IMR-90 (cell line): ENCODE data around the gene SS18L1. TPM values are rescaled to one million over a fixed set of nuclear protein-coding genes. Genes with fewer than 3 reads are reported as not detected.

Experiments used
- ATAC-seq: fragments of 200-7000 bp; cut with Tn5 transposase; 2 replicates; pipeline ENCODE4 v1.9.1; 2020; ENCODE audit warnings: low read depth, mild to moderate bottlenecking, moderate library complexity
- BruUV-seq: library from RNA; stranded (reverse); fragments of 400-500 nt; replicated peaks from 2 replicates; lab custom pipeline; 2021; lab: Mats Ljungman, UMichigan
- CTCF ChIA-PET: fragments of 300-600 bp; formaldehyde crosslinking; extraction: SDS; loops from one replicate; lab custom pipeline; 2021; ENCODE audit warnings: antibody characterized with exemption; lab: Yijun Ruan, JAX
- POLR2A ChIA-PET: fragments of 300-600 bp; sonication (Branson Sonifier 250); formaldehyde crosslinking; loops from one replicate; lab custom pipeline; 2022; ENCODE audit warnings: antibody characterized with exemption; ENCODE audit not compliant: unreplicated experiment; lab: Charles Lee
- DNase-seq: peaks from one replicate; pipeline ENCODE4 v3.0.0; 2013
- H2AFZ ChIP-seq: replicated peaks from 2 replicates; pipeline ENCODE3; 2013; ENCODE audit warnings: low read length, mild to moderate bottlenecking; ENCODE audit not compliant: poor library complexity
- H2AK5ac ChIP-seq: 2 replicates; pipeline ENCODE4 v1.6.1; 2013; ENCODE audit warnings: low read depth, low read length, inconsistent platforms
- H2AK9ac ChIP-seq: replicated peaks from 2 replicates; pipeline ENCODE3; 2013; ENCODE audit warnings: mild to moderate bottlenecking, low read depth, low read length, moderate library complexity; ENCODE audit not compliant: poor library complexity
- H2BK120ac ChIP-seq: 2 replicates; pipeline ENCODE4 v1.6.1; 2013; ENCODE audit warnings: low read depth, low read length, inconsistent platforms
- H2BK15ac ChIP-seq: 3 replicates; pipeline ENCODE4 v1.6.1; 2013; ENCODE audit warnings: low read depth, low read length, inconsistent platforms
- H2BK20ac ChIP-seq: 2 replicates; pipeline ENCODE4 v1.6.1; 2013; ENCODE audit warnings: low read depth, mild to moderate bottlenecking, inconsistent platforms, low read length, moderate library complexity
- H2BK5ac ChIP-seq: 2 replicates; pipeline ENCODE4 v1.6.1; 2013; ENCODE audit warnings: mild to moderate bottlenecking, low read depth, low read length, inconsistent platforms; ENCODE audit not compliant: poor library complexity, severe bottlenecking
- H3K14ac ChIP-seq: replicated peaks from 2 replicates; pipeline ENCODE4 v1.6.1; 2013; ENCODE audit warnings: low read depth, low read length, inconsistent platforms
- H3K18ac ChIP-seq: 2 replicates; pipeline ENCODE4 v1.6.1; 2013; ENCODE audit warnings: low read depth, low read length, control low read depth
- H3K23ac ChIP-seq: 2 replicates; pipeline ENCODE4 v1.6.1; 2013; ENCODE audit warnings: low read depth, low read length, inconsistent platforms
- H3K27ac ChIP-seq: 2 replicates; pipeline ENCODE4 v1.5.1; 2013; ENCODE audit warnings: mild to moderate bottlenecking, control low read depth, low read length; ENCODE audit not compliant: insufficient read depth
- H3K27me3 ChIP-seq: 2 replicates; pipeline ENCODE4 v1.6.1; 2013; ENCODE audit warnings: low read length; ENCODE audit not compliant: control insufficient read depth, insufficient read depth
- H3K36me3 ChIP-seq: 2 replicates; pipeline ENCODE4 v1.6.1; 2013; ENCODE audit warnings: low read length, mixed read lengths; ENCODE audit not compliant: control insufficient read depth, insufficient read depth
- H3K4ac ChIP-seq: 2 replicates; pipeline ENCODE4 v1.6.1; 2013; ENCODE audit warnings: low read depth, low read length, inconsistent platforms
- H3K4me1 ChIP-seq: 2 replicates; pipeline ENCODE4 v1.6.1; 2013; ENCODE audit warnings: low read length, mixed read lengths; ENCODE audit not compliant: control insufficient read depth, insufficient read depth
- H3K4me2 ChIP-seq: 2 replicates; pipeline ENCODE4 v1.6.1; 2013; ENCODE audit warnings: low read depth, mild to moderate bottlenecking, control low read depth, low read length, moderate library complexity
- H3K4me3 ChIP-seq: 2 replicates; pipeline ENCODE4 v1.5.1; 2013; ENCODE audit warnings: low read depth, mild to moderate bottlenecking, control low read depth, low read length, moderate library complexity; ENCODE audit not compliant: insufficient read depth
- H3K56ac ChIP-seq: 2 replicates; pipeline ENCODE4 v1.6.1; 2013; ENCODE audit warnings: low read length, inconsistent platforms; ENCODE audit not compliant: insufficient read depth; ENCODE audit errors: extremely low read depth
- H3K79me1 ChIP-seq, 2 experiments: 2 replicates each; pipeline ENCODE4 v1.6.1; 2013; ENCODE audit warnings: low read length in 2 of 2, inconsistent platforms in 1 of 2, low read depth in 1 of 2
- H3K9ac ChIP-seq: 2 replicates; pipeline ENCODE4 v1.6.1; 2013; ENCODE audit warnings: low read depth, low read length, control low read depth
- H3K9me1 ChIP-seq: 2 replicates; pipeline ENCODE4 v1.6.1; 2013; ENCODE audit warnings: low read length, inconsistent platforms; ENCODE audit not compliant: insufficient read depth
- H3K9me3 ChIP-seq: 2 replicates; pipeline ENCODE4 v1.6.1; 2013; ENCODE audit warnings: low read length; ENCODE audit not compliant: control insufficient read depth, insufficient read depth
- H4K20me1 ChIP-seq: 2 replicates; pipeline ENCODE4 v1.6.1; 2013; ENCODE audit warnings: low read length, inconsistent platforms; ENCODE audit not compliant: insufficient read depth
- H4K5ac ChIP-seq: 2 replicates; pipeline ENCODE4 v1.6.1; 2013; ENCODE audit warnings: mild to moderate bottlenecking, low read depth, low read length, control low read depth
- H4K8ac ChIP-seq, 2 experiments: 2 replicates each; pipeline ENCODE4 v1.6.1; 2013; ENCODE audit warnings: low read depth in 2 of 2, low read length in 2 of 2, control low read depth in 1 of 2, inconsistent platforms in 1 of 2
- H4K91ac ChIP-seq: 2 replicates; pipeline ENCODE4 v1.6.1; 2013; ENCODE audit warnings: low read depth, low read length, inconsistent platforms; ENCODE audit not compliant: insufficient read depth
- CHD1 ChIP-seq: IDR thresholded peaks from 2 replicates; pipeline ENCODE4 v1.6.1; 2012; ENCODE audit warnings: low read depth, low read length, improper control_type of control experiment
- POLR2A ChIP-seq: IDR thresholded peaks from 2 replicates; pipeline ENCODE4 v1.6.1; 2012; ENCODE audit warnings: mild to moderate bottlenecking, low read depth, low read length
- RAD21 ChIP-seq: IDR thresholded peaks from 2 replicates; pipeline ENCODE4 v1.6.1; 2012; ENCODE audit warnings: low read length, improper control_type of control experiment
- RFX5 ChIP-seq: IDR thresholded peaks from 2 replicates; pipeline ENCODE4 v1.8.0; 2012; ENCODE audit warnings: low read depth, mild to moderate bottlenecking, low read length, moderate library complexity
- WGBS, 2 experiments: methylation state at CpG; one replicate each; pipeline versions ENCODE4 v1.1.5 to v1.1.7; 2013; ENCODE audit warnings: missing lambda C conversion rate in 2 of 2; ENCODE audit not compliant: insufficient read length in 1 of 2; ENCODE audit errors: extremely low coverage in 2 of 2; 5-methylcytosine and 5-hydroxymethylcytosine counted together
- dilution Hi-C: fragments of 300-500 bp; cut with HindIII; formaldehyde crosslinking; loops from one replicate; pipeline ENCODE4 v1.14.3; 2018; ENCODE audit warnings: low sequenced_read_pairs; ENCODE audit not compliant: unreplicated experiment
- in situ Hi-C: fragments of 300-500 bp; cut with MboI; formaldehyde crosslinking; loops from 3 replicates; pipeline ENCODE4 v1.14.3; 2019; ENCODE audit warnings: low sequenced_read_pairs, inconsistent platforms, mixed read lengths
- intact Hi-C: fragments of 100-400 bp; cut with micrococcal nuclease; formaldehyde crosslinking; loops from 2 replicates; pipeline ENCODE4 v1.10.0; 2022
- polyA plus RNA-seq, 3 experiments: library from polyadenylated mRNA; depleted of rRNA; stranded (reverse); fragments of >200 nt; gene quantifications; 2 replicates each; pipeline ENCODE4 v1.2.3, GENCODE V29; 2012; ENCODE audit warnings: low replicate concordance in 1 of 3
- total RNA-seq: library from RNA; depleted of rRNA; stranded (reverse); fragments of >200 nt; gene quantifications from 2 replicates; pipeline ENCODE4 v1.2.3, GENCODE V29; 2012

The SS18L1 gene
- total and polyA plus RNA-seq, 2 of the 4 experiments (the other 2 are of a cell fraction) = 8.1 to 12.2 TPM

- 18% methylated on average over 4 of the region's 21 CpGs; no CpG with 5 or more reads in 1 of the 2 experiments for WGBS, 2 experiments
- H2AK5ac ChIP-seq = no peak overlapping the region
- H3K36me3 ChIP-seq = no peaks in the 10 kb centered on the region
- no peaks in the 10 kb centered on the region for H3K4me1 ChIP-seq
- no peak overlapping the region for H3K18ac ChIP-seq
- H4K20me1 ChIP-seq = peaks cover 7% of the 10 kb centered on the region
- dilution Hi-C loops = no loop called here
- H4K8ac ChIP-seq = no peak overlapping the region
- POLR2A ChIA-PET = no interaction called here
- H4K5ac ChIP-seq = no peak overlapping the region
- no peak overlapping the region for H2BK120ac ChIP-seq
- no peak overlapping the region for H2BK20ac ChIP-seq
- DNase-seq = no peak
- no peak overlapping the region for H4K91ac ChIP-seq
- TF ChIP-seq CHD1 (no peak), POLR2A (no peak), RAD21 (no peak), RFX5 (no peak)
- no peaks in the 10 kb centered on the region for H3K9me1 ChIP-seq
- no peak overlapping the region for H3K4me3 ChIP-seq
- H3K27ac ChIP-seq = no peak overlapping the region
- no peak overlapping the region for H2AFZ ChIP-seq
- CTCF ChIA-PET = no interaction called here
- H2AK9ac ChIP-seq = no peak overlapping the region
- H3K4me2 ChIP-seq = no peak overlapping the region
- H3K79me1 ChIP-seq = no peaks in the 10 kb centered on the region
- H3K14ac ChIP-seq = no peak overlapping the region
- H3K4ac ChIP-seq = no peak overlapping the region
- intact Hi-C loops = no loop called here
- no peak overlapping the region for H3K9ac ChIP-seq
- H3K27me3 ChIP-seq = peaks cover 86% of the 10 kb centered on the region
- no peaks in the 10 kb centered on the region for H3K9me3 ChIP-seq
- ATAC-seq = no peak
- in situ Hi-C loops = no loop called here
- no peak overlapping the region for H3K23ac ChIP-seq
- H2BK15ac ChIP-seq = no peak overlapping the region
- BruUV-seq = no TSS peak
- no peak overlapping the region for H3K56ac ChIP-seq
- no peak overlapping the region for H2BK5ac ChIP-seq
Observed at GRCh38 chr20:62224113-62224855, 80.7 kb downstream of the SS18L1 start.
